ENCODE data around the gene AHNAK2.

DNA sequence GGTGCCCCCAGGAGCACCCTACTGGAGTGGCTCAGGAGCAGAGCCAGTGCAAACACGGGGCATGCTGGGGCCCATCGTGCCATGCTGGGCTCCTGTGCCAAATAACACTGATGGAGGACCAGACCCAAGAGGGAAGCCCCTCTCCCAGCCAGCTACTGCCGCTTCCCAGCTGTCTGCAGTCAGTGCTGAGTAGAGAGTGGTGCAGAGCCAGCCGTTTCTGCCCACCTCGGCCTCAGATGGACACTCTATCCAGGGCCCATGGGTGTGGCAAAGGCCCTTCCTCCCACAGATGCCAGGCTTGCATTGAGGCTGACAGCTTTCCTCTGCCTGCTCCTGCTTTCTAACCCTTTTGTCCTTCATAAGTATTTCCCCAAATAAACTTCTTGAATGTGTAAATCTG, 20.6 kb upstream of the AHNAK2 start:
- TF ChIP-seq POLR2A (IDR thresholded peaks at IDR 0.05; ENCODE audit: borderline replicate concordance, extremely low read depth, insufficient read depth, insufficient read length) (no peak), SP1 (IDR thresholded peaks at IDR 0.05; ENCODE audit: low read depth) (no peak), EZH2 (IDR thresholded peaks at IDR 0.05) (no peak), RAD21 (IDR thresholded peaks at IDR 0.05; ENCODE audit: low read depth) (no peak), POLR2AphosphoS5 (IDR thresholded peaks at IDR 0.05; ENCODE audit: low read depth, low read length) (no peak), EZH2phosphoT487 (IDR thresholded peaks at IDR 0.05; ENCODE audit: borderline replicate concordance) (no peak), YY1 (IDR thresholded peaks at IDR 0.05; ENCODE audit: extremely low read depth, insufficient replicate concordance, low read depth, low read length) (no peak), CEBPB (IDR thresholded peaks at IDR 0.05; ENCODE audit: low read depth) (no peak), SRF (IDR thresholded peaks at IDR 0.05; ENCODE audit: low read depth) (no peak)
- TF ChIP-seq, protein P1, sequence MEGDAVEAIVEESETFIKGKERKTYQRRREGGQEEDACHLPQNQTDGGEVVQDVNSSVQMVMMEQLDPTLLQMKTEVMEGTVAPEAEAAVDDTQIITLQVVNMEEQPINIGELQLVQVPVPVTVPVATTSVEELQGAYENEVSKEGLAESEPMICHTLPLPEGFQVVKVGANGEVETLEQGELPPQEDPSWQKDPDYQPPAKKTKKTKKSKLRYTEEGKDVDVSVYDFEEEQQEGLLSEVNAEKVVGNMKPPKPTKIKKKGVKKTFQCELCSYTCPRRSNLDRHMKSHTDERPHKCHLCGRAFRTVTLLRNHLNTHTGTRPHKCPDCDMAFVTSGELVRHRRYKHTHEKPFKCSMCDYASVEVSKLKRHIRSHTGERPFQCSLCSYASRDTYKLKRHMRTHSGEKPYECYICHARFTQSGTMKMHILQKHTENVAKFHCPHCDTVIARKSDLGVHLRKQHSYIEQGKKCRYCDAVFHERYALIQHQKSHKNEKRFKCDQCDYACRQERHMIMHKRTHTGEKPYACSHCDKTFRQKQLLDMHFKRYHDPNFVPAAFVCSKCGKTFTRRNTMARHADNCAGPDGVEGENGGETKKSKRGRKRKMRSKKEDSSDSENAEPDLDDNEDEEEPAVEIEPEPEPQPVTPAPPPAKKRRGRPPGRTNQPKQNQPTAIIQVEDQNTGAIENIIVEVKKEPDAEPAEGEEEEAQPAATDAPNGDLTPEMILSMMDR (IDR thresholded peaks at IDR 0.05 in 2 of 3, conservative IDR thresholded peaks at IDR 0.05 in 1 of 3; ENCODE audit: borderline replicate concordance in 1 of 3, insufficient read depth in 1 of 3, low read depth in 2 of 3, low read length in 2 of 3), result no peak
- TF ChIP-seq, protein P2, sequence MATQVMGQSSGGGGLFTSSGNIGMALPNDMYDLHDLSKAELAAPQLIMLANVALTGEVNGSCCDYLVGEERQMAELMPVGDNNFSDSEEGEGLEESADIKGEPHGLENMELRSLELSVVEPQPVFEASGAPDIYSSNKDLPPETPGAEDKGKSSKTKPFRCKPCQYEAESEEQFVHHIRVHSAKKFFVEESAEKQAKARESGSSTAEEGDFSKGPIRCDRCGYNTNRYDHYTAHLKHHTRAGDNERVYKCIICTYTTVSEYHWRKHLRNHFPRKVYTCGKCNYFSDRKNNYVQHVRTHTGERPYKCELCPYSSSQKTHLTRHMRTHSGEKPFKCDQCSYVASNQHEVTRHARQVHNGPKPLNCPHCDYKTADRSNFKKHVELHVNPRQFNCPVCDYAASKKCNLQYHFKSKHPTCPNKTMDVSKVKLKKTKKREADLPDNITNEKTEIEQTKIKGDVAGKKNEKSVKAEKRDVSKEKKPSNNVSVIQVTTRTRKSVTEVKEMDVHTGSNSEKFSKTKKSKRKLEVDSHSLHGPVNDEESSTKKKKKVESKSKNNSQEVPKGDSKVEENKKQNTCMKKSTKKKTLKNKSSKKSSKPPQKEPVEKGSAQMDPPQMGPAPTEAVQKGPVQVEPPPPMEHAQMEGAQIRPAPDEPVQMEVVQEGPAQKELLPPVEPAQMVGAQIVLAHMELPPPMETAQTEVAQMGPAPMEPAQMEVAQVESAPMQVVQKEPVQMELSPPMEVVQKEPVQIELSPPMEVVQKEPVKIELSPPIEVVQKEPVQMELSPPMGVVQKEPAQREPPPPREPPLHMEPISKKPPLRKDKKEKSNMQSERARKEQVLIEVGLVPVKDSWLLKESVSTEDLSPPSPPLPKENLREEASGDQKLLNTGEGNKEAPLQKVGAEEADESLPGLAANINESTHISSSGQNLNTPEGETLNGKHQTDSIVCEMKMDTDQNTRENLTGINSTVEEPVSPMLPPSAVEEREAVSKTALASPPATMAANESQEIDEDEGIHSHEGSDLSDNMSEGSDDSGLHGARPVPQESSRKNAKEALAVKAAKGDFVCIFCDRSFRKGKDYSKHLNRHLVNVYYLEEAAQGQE (IDR thresholded peaks at IDR 0.05; ENCODE audit: low read depth), result no peak

Measured in HCT116 (cell line).